WTC11 (cell line): ENCODE results near the gene DNAJA4. TPM values are rescaled to one million over a fixed set of nuclear protein-coding genes. Genes with fewer than 3 reads are reported as not detected.
A peak's percentile ranks its signal among the peaks of the same experiment; 100 is the strongest.

Experiments
- ATAC-seq: fragments of 200-7000 bp; cut with Tn5 transposase; 2 replicates; pipeline ENCODE4 v1.10.0; 2021; ENCODE audit warnings: mild to moderate bottlenecking, moderate library complexity
- CTCF ChIA-PET: fragments of 300-600 bp; sonication (Branson Sonifier 250); formaldehyde crosslinking; loops from one replicate; lab custom pipeline; 2021; ENCODE audit warnings: antibody characterized with exemption; lab: Charles Lee
- POLR2A ChIA-PET: fragments of 350-600 bp; sonication (Branson Sonifier 250); formaldehyde crosslinking; loops from one replicate; lab custom pipeline; 2021; ENCODE audit warnings: antibody characterized with exemption; lab: Charles Lee
- DNase-seq: peaks from one replicate; pipeline ENCODE4 v3.0.0; 2021; ENCODE audit warnings: low spot score
- H3K27ac Mint-ChIP-seq: 2 replicates; pipeline ENCODE4 v1.8.0; 2021; ENCODE audit warnings: mixed read lengths
- H3K27me3 Mint-ChIP-seq: 2 replicates; pipeline ENCODE4 v1.8.0; 2021; ENCODE audit warnings: low read depth, mild to moderate bottlenecking, moderate library complexity, mixed read lengths
- H3K36me3 Mint-ChIP-seq: 2 replicates; pipeline ENCODE4 v1.8.0; 2021; ENCODE audit warnings: mixed read lengths
- H3K4me1 Mint-ChIP-seq: 2 replicates; pipeline ENCODE4 v1.8.0; 2022; ENCODE audit warnings: mixed read lengths
- H3K4me3 Mint-ChIP-seq: 2 replicates; pipeline ENCODE4 v1.8.0; 2021; ENCODE audit warnings: mild to moderate bottlenecking, moderate library complexity, mixed read lengths
- H3K9me3 Mint-ChIP-seq: 2 replicates; pipeline ENCODE4 v1.8.0; 2021; ENCODE audit warnings: mixed read lengths
- CBFB ChIP-seq: sonication (generic); formaldehyde crosslinking; IDR thresholded peaks from 2 replicates; pipeline ENCODE4 v1.8.1; 2022; ENCODE audit warnings: mild to moderate bottlenecking, low read depth, missing genetic modification reagents
- CREB1 ChIP-seq: sonication (generic); formaldehyde crosslinking; IDR thresholded peaks from 2 replicates; pipeline ENCODE4 v1.8.0; 2023; ENCODE audit warnings: mild to moderate bottlenecking, missing genetic modification reagents
- ELF4 ChIP-seq: sonication (generic); formaldehyde crosslinking; IDR thresholded peaks from 2 replicates; pipeline ENCODE4 v1.8.1; 2022; ENCODE audit warnings: low read depth, mild to moderate bottlenecking, moderate library complexity, missing genetic modification reagents
- FOXP1 ChIP-seq: sonication (generic); formaldehyde crosslinking; IDR thresholded peaks from 2 replicates; pipeline ENCODE4 v1.8.0; 2022; ENCODE audit warnings: missing genetic modification reagents, mild to moderate bottlenecking, moderate library complexity, borderline replicate concordance
- HMGA2 ChIP-seq: fragments of 250-450 bp; sonication (Bioruptor Pico); IDR thresholded peaks from 2 replicates; pipeline ENCODE4 v1.4.0; 2021; ENCODE audit warnings: mild to moderate bottlenecking, moderate library complexity
- JUN ChIP-seq: sonication (generic); formaldehyde crosslinking; IDR thresholded peaks from 2 replicates; pipeline ENCODE4 v1.8.0; 2023; ENCODE audit warnings: mild to moderate bottlenecking, missing genetic modification reagents
- NR2C2 ChIP-seq: sonication (generic); formaldehyde crosslinking; IDR thresholded peaks from 2 replicates; pipeline ENCODE4 v1.8.0; 2022; ENCODE audit warnings: mild to moderate bottlenecking, missing genetic modification reagents
- NR3C1 ChIP-seq: sonication (generic); formaldehyde crosslinking; conservative IDR thresholded peaks from 2 replicates; pipeline ENCODE4 v1.8.1; 2023; ENCODE audit warnings: low read depth, mild to moderate bottlenecking, missing genetic modification reagents
- OVOL2 ChIP-seq: fragments of 250-450 bp; sonication (Bioruptor Pico); IDR thresholded peaks from 2 replicates; pipeline ENCODE4 v1.9.0; 2021; ENCODE audit warnings: mild to moderate bottlenecking, borderline replicate concordance
- RELA ChIP-seq: sonication (generic); formaldehyde crosslinking; IDR thresholded peaks from 2 replicates; pipeline ENCODE4 v1.8.1; 2022; ENCODE audit warnings: missing genetic modification reagents, mild to moderate bottlenecking, borderline replicate concordance
- TEAD1 ChIP-seq: sonication (generic); formaldehyde crosslinking; IDR thresholded peaks from 2 replicates; pipeline ENCODE4 v1.8.0; 2022; ENCODE audit warnings: mild to moderate bottlenecking, missing genetic modification reagents
- TP53 ChIP-seq: sonication (generic); formaldehyde crosslinking; IDR thresholded peaks from 2 replicates; pipeline ENCODE4 v1.8.1; 2023; ENCODE audit warnings: mild to moderate bottlenecking, missing genetic modification reagents
- ZNF121 ChIP-seq: sonication (generic); formaldehyde crosslinking; IDR thresholded peaks from 2 replicates; pipeline ENCODE4 v1.8.0; 2023; ENCODE audit warnings: missing genetic modification reagents
- ZNF317 ChIP-seq: sonication (generic); formaldehyde crosslinking; IDR thresholded peaks from 2 replicates; pipeline ENCODE4 v1.8.1; 2023; ENCODE audit warnings: low read depth, mild to moderate bottlenecking, moderate library complexity, missing genetic modification reagents, borderline replicate concordance
- ZNF396 ChIP-seq: fragments of 250-450 bp; sonication (Bioruptor Pico); IDR thresholded peaks from 2 replicates; pipeline ENCODE4 v1.8.0; 2021; ENCODE audit warnings: mild to moderate bottlenecking, moderate library complexity, borderline replicate concordance
- ZNF416 ChIP-seq: fragments of 250-450 bp; sonication (Bioruptor Pico); IDR thresholded peaks from 2 replicates; pipeline ENCODE4 v1.9.0; 2021; ENCODE audit warnings: mild to moderate bottlenecking, inconsistent platforms
- ZNF423 ChIP-seq: fragments of 250-450 bp; sonication (Bioruptor Pico); IDR thresholded peaks from 2 replicates; pipeline ENCODE4 v2.1.2; 2022; ENCODE audit warnings: mild to moderate bottlenecking, moderate library complexity
- ZNF671 ChIP-seq: fragments of 250-450 bp; sonication (Bioruptor Pico); IDR thresholded peaks from 2 replicates; pipeline ENCODE4 v1.8.0; 2021; ENCODE audit warnings: mild to moderate bottlenecking
- total RNA-seq: library from RNA; stranded (reverse); gene quantifications from 3 replicates; pipeline ENCODE4 v1.2.3, GENCODE V29; 2021
- TF ChIP-seq, protein P1 (sequence below): sonication (generic); formaldehyde crosslinking; IDR thresholded peaks from 2 replicates; pipeline ENCODE4 v1.8.0; 2022; ENCODE audit warnings: mild to moderate bottlenecking, missing genetic modification reagents
- TF ChIP-seq, protein P2 (sequence below): sonication (generic); formaldehyde crosslinking; IDR thresholded peaks from 2 replicates; pipeline ENCODE4 v1.8.1; 2023; ENCODE audit warnings: mild to moderate bottlenecking, missing genetic modification reagents
- TF ChIP-seq, protein P3 (sequence below): sonication (generic); formaldehyde crosslinking; IDR thresholded peaks from 2 replicates; pipeline ENCODE4 v1.8.1; 2022; ENCODE audit warnings: mild to moderate bottlenecking, missing genetic modification reagents, moderate library complexity, borderline replicate concordance
- TF ChIP-seq, protein P4 (sequence below): sonication (generic); formaldehyde crosslinking; IDR thresholded peaks from 2 replicates; pipeline ENCODE4 v1.8.0; 2022; ENCODE audit warnings: mild to moderate bottlenecking, missing genetic modification reagents
- TF ChIP-seq, protein P5 (sequence below): fragments of 200-600 bp; IDR thresholded peaks from 2 replicates; pipeline ENCODE4 v1.8.0; 2022; ENCODE audit warnings: antibody characterized with exemption

DNAJA4 gene
- total RNA-seq, 1 experiment from 2014 or later, result 7.8 TPM

DNA sequence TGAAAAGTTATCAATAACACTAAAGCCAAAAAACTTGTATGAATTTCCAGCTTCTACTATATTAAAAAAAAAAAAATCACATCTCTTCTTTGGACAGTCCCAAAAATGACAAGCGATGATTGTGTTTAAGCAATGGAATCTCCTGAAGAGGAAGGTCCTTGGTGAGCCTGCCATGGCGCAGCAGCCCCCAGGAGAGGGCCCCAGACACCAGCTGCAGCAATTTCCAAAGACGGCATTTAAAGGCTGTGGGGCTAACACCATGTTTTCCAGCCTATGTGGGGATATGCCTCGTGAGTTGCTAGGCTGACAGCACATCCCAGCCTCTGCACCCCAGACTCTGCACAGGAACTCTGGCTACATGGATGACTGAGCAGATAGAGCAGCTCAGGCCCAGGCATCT, 20.4 kb downstream of the DNAJA4 start:
- DNase-seq, result no peak
- H3K27me3 Mint-ChIP-seq, result no peaks in the 10 kb centered on the region
- no peak overlapping the region for H3K4me3 Mint-ChIP-seq
- POLR2A ChIA-PET, result no interaction called here
- peaks cover 37% of the 10 kb centered on the region for H3K36me3 Mint-ChIP-seq
- CTCF ChIA-PET, result no interaction called here
- H3K27ac Mint-ChIP-seq, result no peak overlapping the region
- TF ChIP-seq, protein P1, sequence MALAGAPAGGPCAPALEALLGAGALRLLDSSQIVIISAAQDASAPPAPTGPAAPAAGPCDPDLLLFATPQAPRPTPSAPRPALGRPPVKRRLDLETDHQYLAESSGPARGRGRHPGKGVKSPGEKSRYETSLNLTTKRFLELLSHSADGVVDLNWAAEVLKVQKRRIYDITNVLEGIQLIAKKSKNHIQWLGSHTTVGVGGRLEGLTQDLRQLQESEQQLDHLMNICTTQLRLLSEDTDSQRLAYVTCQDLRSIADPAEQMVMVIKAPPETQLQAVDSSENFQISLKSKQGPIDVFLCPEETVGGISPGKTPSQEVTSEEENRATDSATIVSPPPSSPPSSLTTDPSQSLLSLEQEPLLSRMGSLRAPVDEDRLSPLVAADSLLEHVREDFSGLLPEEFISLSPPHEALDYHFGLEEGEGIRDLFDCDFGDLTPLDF, result no peak
- TF ChIP-seq, protein P2, sequence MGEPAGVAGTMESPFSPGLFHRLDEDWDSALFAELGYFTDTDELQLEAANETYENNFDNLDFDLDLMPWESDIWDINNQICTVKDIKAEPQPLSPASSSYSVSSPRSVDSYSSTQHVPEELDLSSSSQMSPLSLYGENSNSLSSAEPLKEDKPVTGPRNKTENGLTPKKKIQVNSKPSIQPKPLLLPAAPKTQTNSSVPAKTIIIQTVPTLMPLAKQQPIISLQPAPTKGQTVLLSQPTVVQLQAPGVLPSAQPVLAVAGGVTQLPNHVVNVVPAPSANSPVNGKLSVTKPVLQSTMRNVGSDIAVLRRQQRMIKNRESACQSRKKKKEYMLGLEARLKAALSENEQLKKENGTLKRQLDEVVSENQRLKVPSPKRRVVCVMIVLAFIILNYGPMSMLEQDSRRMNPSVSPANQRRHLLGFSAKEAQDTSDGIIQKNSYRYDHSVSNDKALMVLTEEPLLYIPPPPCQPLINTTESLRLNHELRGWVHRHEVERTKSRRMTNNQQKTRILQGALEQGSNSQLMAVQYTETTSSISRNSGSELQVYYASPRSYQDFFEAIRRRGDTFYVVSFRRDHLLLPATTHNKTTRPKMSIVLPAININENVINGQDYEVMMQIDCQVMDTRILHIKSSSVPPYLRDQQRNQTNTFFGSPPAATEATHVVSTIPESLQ (CRISPR knock-in tag), result no peak
- TF ChIP-seq HMGA2 (CRISPR knock-in tag), result no peak
- TF ChIP-seq, protein P3, sequence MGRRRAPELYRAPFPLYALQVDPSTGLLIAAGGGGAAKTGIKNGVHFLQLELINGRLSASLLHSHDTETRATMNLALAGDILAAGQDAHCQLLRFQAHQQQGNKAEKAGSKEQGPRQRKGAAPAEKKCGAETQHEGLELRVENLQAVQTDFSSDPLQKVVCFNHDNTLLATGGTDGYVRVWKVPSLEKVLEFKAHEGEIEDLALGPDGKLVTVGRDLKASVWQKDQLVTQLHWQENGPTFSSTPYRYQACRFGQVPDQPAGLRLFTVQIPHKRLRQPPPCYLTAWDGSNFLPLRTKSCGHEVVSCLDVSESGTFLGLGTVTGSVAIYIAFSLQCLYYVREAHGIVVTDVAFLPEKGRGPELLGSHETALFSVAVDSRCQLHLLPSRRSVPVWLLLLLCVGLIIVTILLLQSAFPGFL (CRISPR knock-in tag), result no peak
- TF ChIP-seq ZNF671 (CRISPR knock-in tag), result no peak
- no peak for TF ChIP-seq TEAD1 (CRISPR knock-in tag)
- no peak for TF ChIP-seq ZNF423 (CRISPR knock-in tag)
- TF ChIP-seq ELF4 (CRISPR knock-in tag), result no peak
- no peak for TF ChIP-seq NR2C2 (CRISPR knock-in tag)
- TF ChIP-seq, protein P4, sequence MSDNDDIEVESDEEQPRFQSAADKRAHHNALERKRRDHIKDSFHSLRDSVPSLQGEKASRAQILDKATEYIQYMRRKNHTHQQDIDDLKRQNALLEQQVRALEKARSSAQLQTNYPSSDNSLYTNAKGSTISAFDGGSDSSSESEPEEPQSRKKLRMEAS (CRISPR knock-in tag), result no peak
- TF ChIP-seq CBFB (CRISPR knock-in tag), result no peak
- TF ChIP-seq JUN, result no peak
- TF ChIP-seq FOXP1 (CRISPR knock-in tag), result no peak
- TF ChIP-seq CREB1 (CRISPR knock-in tag), result no peak
- TF ChIP-seq OVOL2, result no peak
- TF ChIP-seq, protein P5, sequence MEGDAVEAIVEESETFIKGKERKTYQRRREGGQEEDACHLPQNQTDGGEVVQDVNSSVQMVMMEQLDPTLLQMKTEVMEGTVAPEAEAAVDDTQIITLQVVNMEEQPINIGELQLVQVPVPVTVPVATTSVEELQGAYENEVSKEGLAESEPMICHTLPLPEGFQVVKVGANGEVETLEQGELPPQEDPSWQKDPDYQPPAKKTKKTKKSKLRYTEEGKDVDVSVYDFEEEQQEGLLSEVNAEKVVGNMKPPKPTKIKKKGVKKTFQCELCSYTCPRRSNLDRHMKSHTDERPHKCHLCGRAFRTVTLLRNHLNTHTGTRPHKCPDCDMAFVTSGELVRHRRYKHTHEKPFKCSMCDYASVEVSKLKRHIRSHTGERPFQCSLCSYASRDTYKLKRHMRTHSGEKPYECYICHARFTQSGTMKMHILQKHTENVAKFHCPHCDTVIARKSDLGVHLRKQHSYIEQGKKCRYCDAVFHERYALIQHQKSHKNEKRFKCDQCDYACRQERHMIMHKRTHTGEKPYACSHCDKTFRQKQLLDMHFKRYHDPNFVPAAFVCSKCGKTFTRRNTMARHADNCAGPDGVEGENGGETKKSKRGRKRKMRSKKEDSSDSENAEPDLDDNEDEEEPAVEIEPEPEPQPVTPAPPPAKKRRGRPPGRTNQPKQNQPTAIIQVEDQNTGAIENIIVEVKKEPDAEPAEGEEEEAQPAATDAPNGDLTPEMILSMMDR, result no peak
- TF ChIP-seq TP53 (CRISPR knock-in tag), result no peak
- TF ChIP-seq RELA (CRISPR knock-in tag), result no peak
- no peaks in the 10 kb centered on the region for H3K9me3 Mint-ChIP-seq
- H3K4me1 Mint-ChIP-seq, result no peaks in the 10 kb centered on the region
- ATAC-seq, result peak; percentile 57

DNA sequence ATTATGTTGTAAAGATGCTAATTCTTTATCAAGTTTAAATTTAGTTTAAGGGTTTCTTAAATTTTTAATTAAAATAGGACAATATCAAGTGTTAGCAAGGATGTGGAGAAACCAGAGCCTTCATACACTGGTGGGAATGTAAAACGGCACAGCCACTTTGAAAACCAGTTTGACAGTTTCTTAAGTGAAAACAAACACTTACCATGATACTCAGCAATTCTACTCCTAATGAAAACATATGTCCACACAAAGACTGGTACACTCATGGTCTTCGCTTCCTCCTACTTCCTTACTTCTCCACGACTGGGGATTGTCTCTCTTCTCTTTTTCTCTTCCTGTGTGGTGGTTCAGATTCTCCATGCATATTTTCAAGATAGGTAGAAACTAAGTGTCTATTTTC, 25.9 kb downstream of the DNAJA4 start:
- ChIA-PET CTCF (no interaction called here), POLR2A (no interaction called here)
- no peak overlapping the region for H3K4me3 Mint-ChIP-seq
- H3K4me1 Mint-ChIP-seq, result no peaks in the 10 kb centered on the region
- no peaks in the 10 kb centered on the region for H3K9me3 Mint-ChIP-seq
- TF ChIP-seq NR3C1 (CRISPR knock-in tag), result no peak
- no peak for TF ChIP-seq TP53 (CRISPR knock-in tag)
- TF ChIP-seq ZNF121 (CRISPR knock-in tag), result no peak
- TF ChIP-seq ZNF416 (CRISPR knock-in tag), result no peak
- no peak for TF ChIP-seq ZNF317 (CRISPR knock-in tag)
- no peak for TF ChIP-seq ZNF396 (CRISPR knock-in tag)
- H3K36me3 Mint-ChIP-seq, result peaks cover 30% of the 10 kb centered on the region
- H3K27ac Mint-ChIP-seq, result no peak overlapping the region
- H3K27me3 Mint-ChIP-seq, result no peaks in the 10 kb centered on the region
- ATAC-seq (no peak), DNase-seq (no peak)
